ENCODE results near the gene CYP2W1. TPM values are rescaled to one million over a fixed set of nuclear protein-coding genes. Genes with fewer than 3 reads are reported as not detected.
A peak's percentile ranks its signal among the peaks of the same experiment; 100 is the strongest.

The CYP2W1 gene
- total and polyA plus RNA-seq, 10 of the 15 experiments (the other 5 are each of a cell fraction or from before 2014, with no cell fraction given) = not detected

DNA sequence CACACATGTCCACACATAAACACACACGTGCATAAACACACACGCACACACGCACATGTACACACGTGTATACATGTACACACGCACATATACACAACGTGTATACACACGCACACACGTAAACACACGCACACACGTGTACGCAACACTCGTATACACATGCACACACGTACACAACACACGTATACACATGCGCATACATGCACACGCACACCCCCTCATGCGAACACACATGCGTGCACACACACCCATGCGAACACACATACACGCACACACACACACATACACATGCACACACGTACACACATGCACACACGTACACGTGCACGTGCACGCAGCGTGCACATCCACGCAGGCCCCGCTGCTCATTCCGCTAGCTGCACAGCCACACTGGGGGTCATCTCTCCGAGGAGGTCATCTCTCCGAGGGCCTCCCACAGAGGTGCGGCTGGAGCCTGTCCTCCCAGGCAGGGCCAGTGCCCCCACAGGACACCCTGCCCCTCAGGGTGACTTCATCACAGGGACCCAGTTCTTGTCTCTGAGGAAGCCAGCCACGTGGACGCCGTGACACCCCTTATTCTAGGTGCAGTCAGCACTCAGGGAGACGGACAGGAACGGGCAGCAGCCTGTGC lies 25.9 kb downstream of the CYP2W1 start:
- H3K9ac ChIP-seq (ENCODE audit: control insufficient read depth, insufficient read depth, low read length) = no peak overlapping the region
- ChIA-PET SMC1A (ENCODE audit: uncharacterized antibody, unreplicated experiment) (interaction anchor here (0.8 kb wide), 1 partner anchor 15 kb away, joined by 4 read pairs; no protein-coding TSS in a partner anchor), POLR2A (interaction anchor here (0.6 kb wide), 1 partner anchor 14 kb away, joined by 3 read pairs; no protein-coding TSS in a partner anchor), RAD21 (ENCODE audit: unreplicated experiment) (no interaction called here), CTCF (no interaction called here)
- 97% methylated on average over 35 of the region's 37 CpGs for WGBS (ENCODE audit: insufficient coverage, insufficient replicate concordance, low lambda C conversion rate, missing lambda C conversion rate)
- intact Hi-C loops (cut with micrococcal nuclease; ENCODE audit: unreplicated experiment) (no loop called here), in situ Hi-C loops (cut with MboI) (no loop called here)
- peaks cover 2% of the 10 kb centered on the region; the same call in 1 of the 2 replicates for H3K79me2 ChIP-seq (ENCODE audit: control insufficient read depth, insufficient read depth, low read length)
- H3K27me3 ChIP-seq (replicated peaks in 1 of 2; ENCODE audit: control insufficient read depth in 2 of 2, insufficient read depth in 2 of 2, low read length in 1 of 2) = no peaks in the 10 kb centered on the region
- no peak overlapping the region for H2AFZ ChIP-seq (ENCODE audit: control insufficient read depth, low read depth, low read length)
- peaks cover 7% of the 10 kb centered on the region; the same call in 1 of the 2 replicates for H3K4me1 ChIP-seq (ENCODE audit: control insufficient read depth, insufficient read depth, low read length)
- no peaks in the 10 kb centered on the region for H4K20me1 ChIP-seq (ENCODE audit: control insufficient read depth, insufficient read depth)
- no peak overlapping the region for H3K4me3 ChIP-seq
- no peak for ATAC-seq
- peak; percentile 66 for TF ChIP-seq POLR2A (IDR thresholded peaks at IDR 0.05; ENCODE audit: low read depth, low read length)
- no peak for TF ChIP-seq RELA (IDR thresholded peaks at IDR 0.05; ENCODE audit: borderline replicate concordance, partially characterized antibody)
- TF ChIP-seq POLR2AphosphoS2 (IDR thresholded peaks at IDR 0.05; ENCODE audit: low read depth, low read length) = peak; percentile 61
- TF ChIP-seq POLR2AphosphoS5 (IDR thresholded peaks at IDR 0.05; ENCODE audit: low read length) = peak; percentile 29; the same call in 1 of the 2 replicates
- BruUV-seq (replicated peaks) = no TSS peak
- H3K36me3 ChIP-seq (ENCODE audit: control insufficient read depth in 2 of 2, insufficient read depth in 2 of 2, low read length in 1 of 2) = peaks cover 4 to 17% of the 10 kb centered on the region in 2 experiments; a peak in 3 of 4 replicates
- FAIRE-seq = no peak
- no peaks in the 10 kb centered on the region for H3K9me3 ChIP-seq (replicated peaks; ENCODE audit: control insufficient read depth, insufficient read depth, low read length)
- no peak for DNase-seq (ENCODE audit: low read depth, low spot score)
- no peak overlapping the region for H3K4me2 ChIP-seq (ENCODE audit: control insufficient read depth, insufficient read depth)
- no peak overlapping the region for H3K27ac ChIP-seq (ENCODE audit: control insufficient read depth, insufficient read depth)

GRCh38 chr7:1009747-1010146 lies 26.8 kb downstream of the CYP2W1 start:
- H3K79me2 ChIP-seq (ENCODE audit: control insufficient read depth, insufficient read depth, low read length) = peaks cover 2% of the 10 kb centered on the region; the same call in 1 of the 2 replicates
- WGBS (ENCODE audit: insufficient coverage, insufficient replicate concordance, low lambda C conversion rate, missing lambda C conversion rate) = 92% methylated on average over 15 of the region's 22 CpGs
- no peaks in the 10 kb centered on the region for H3K27me3 ChIP-seq (replicated peaks in 1 of 2; ENCODE audit: control insufficient read depth in 2 of 2, insufficient read depth in 2 of 2, low read length in 1 of 2)
- H3K4me2 ChIP-seq (ENCODE audit: control insufficient read depth, insufficient read depth) = no peak overlapping the region
- in situ Hi-C loops (cut with MboI) (no loop called here), intact Hi-C loops (cut with micrococcal nuclease; ENCODE audit: unreplicated experiment) (no loop called here)
- no peak for DNase-seq (ENCODE audit: low read depth, low spot score)
- POLR2A ChIA-PET = no interaction called here
- RAD21 ChIA-PET (ENCODE audit: unreplicated experiment) = no interaction called here
- no peak overlapping the region for H3K9ac ChIP-seq (ENCODE audit: control insufficient read depth, insufficient read depth, low read length)
- CTCF ChIA-PET = no interaction called here
- peaks cover 4 to 17% of the 10 kb centered on the region in 2 experiments; a peak in 3 of 4 replicates for H3K36me3 ChIP-seq (ENCODE audit: control insufficient read depth in 2 of 2, insufficient read depth in 2 of 2, low read length in 1 of 2)
- H3K4me3 ChIP-seq = no peak overlapping the region
- SMC1A ChIA-PET (ENCODE audit: uncharacterized antibody, unreplicated experiment) = no interaction called here
- no peak for ATAC-seq
- H4K20me1 ChIP-seq (ENCODE audit: control insufficient read depth, insufficient read depth) = no peaks in the 10 kb centered on the region
- no peaks in the 10 kb centered on the region for H3K4me1 ChIP-seq (ENCODE audit: control insufficient read depth, insufficient read depth, low read length)
- no TSS peak for BruUV-seq (replicated peaks)
- no peaks in the 10 kb centered on the region for H3K9me3 ChIP-seq (replicated peaks; ENCODE audit: control insufficient read depth, insufficient read depth, low read length)
- H2AFZ ChIP-seq (ENCODE audit: control insufficient read depth, low read depth, low read length) = no peak overlapping the region
- no peak for FAIRE-seq
- no peak overlapping the region for H3K27ac ChIP-seq (ENCODE audit: control insufficient read depth, insufficient read depth)
- no peak for TF ChIP-seq EED (IDR thresholded peaks at IDR 0.05; ENCODE audit: low read depth)
- peak; percentile 44; the same call in 1 of the 2 replicates for TF ChIP-seq TCF3 (IDR thresholded peaks at IDR 0.05; ENCODE audit: borderline replicate concordance, insufficient read depth, low read depth, low read length)
- TF ChIP-seq CTCF (IDR thresholded peaks at IDR 0.05 in 2 of 3, conservative IDR thresholded peaks at IDR 0.05 in 1 of 3; ENCODE audit: control insufficient read depth in 2 of 3, extremely low read depth in 1 of 3, insufficient read depth in 1 of 3, low read depth in 3 of 3, low read length in 3 of 3) = no peak
- no peak for TF ChIP-seq SREBF2 (IDR thresholded peaks at IDR 0.05; ENCODE audit: low read length)
- TF ChIP-seq, protein P1, sequence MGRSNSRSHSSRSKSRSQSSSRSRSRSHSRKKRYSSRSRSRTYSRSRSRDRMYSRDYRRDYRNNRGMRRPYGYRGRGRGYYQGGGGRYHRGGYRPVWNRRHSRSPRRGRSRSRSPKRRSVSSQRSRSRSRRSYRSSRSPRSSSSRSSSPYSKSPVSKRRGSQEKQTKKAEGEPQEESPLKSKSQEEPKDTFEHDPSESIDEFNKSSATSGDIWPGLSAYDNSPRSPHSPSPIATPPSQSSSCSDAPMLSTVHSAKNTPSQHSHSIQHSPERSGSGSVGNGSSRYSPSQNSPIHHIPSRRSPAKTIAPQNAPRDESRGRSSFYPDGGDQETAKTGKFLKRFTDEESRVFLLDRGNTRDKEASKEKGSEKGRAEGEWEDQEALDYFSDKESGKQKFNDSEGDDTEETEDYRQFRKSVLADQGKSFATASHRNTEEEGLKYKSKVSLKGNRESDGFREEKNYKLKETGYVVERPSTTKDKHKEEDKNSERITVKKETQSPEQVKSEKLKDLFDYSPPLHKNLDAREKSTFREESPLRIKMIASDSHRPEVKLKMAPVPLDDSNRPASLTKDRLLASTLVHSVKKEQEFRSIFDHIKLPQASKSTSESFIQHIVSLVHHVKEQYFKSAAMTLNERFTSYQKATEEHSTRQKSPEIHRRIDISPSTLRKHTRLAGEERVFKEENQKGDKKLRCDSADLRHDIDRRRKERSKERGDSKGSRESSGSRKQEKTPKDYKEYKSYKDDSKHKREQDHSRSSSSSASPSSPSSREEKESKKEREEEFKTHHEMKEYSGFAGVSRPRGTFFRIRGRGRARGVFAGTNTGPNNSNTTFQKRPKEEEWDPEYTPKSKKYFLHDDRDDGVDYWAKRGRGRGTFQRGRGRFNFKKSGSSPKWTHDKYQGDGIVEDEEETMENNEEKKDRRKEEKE (IDR thresholded peaks at IDR 0.05) = no peak
